GM21723 (cell line): ENCODE measurements around the gene EEF1E1.

Source experiments
- ATAC-seq: cut with Tn5 transposase; IDR thresholded peaks from one replicate; pipeline ENCODE4 v1.9.1; 2021; ENCODE audit warnings: mild to moderate bottlenecking, moderate library complexity; ENCODE audit not compliant: unreplicated experiment

EEF1E1 gene

DNA sequence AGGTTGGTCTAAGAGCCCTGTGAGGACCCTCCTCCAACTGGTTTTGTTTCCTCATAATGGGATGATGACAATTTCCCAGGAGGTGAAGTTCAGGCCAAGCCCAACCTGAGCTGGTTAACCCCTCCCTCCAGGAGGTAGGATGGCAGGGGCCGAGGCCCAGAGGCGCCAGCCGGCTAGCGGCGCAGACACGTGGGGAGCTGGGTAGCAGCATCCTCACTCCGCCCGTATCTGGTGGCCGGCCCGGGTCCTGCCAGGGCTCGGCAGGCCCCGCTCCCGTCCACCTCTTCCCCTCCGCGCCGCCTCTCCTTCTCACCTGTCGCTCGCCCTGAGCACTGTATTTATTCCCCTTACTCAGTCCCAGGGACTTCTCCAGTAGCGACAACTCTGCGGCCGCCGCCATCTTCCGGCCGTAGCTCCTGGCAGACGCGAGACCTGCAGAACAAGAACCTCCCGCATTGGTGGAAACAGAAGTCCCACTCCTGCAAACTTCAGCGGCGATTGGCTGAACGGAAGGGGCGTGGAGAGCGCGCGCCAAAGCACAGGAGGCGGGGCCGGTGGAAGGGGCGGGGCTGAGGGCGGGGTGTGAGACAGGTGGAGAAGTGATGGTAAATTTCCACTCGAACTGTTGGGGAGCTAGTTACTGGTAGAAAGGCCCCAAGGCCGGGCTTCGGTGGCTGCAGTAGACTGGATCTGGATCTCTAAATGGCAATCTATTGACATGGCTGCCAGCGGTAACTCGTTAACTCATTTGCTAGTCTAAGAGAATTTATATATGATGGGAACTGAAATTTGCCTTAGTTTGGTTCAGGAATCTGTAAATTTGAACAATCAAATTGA, at the start of gene EEF1E1:
TSS of gene EEF1E1 (minus strand) at position 427 of the 837 bp plus-strand sequence. CDS start at position 400, 27 bp downstream.
- peak; percentile 99 for ATAC-seq

DNA sequence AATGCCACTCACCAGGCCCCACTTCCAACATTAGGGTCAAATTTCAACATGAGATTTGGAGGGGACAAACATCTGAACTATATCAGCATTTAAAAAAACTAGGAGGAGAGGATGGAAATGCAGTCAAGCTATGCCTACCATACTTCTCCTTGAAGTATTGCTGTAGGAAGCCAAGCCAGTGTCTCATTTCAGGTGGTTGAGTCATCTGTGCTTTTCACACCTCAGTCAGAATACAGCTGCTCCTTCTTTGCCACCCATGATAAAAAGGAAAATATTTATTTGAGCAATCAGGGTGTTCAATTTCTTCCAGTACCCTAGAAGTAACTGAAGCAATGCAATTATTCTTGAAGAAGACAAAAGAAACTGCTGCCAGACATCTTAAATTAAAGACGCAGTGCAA, 47.0 kb upstream of the EEF1E1 start:
- no peak for ATAC-seq

DNA sequence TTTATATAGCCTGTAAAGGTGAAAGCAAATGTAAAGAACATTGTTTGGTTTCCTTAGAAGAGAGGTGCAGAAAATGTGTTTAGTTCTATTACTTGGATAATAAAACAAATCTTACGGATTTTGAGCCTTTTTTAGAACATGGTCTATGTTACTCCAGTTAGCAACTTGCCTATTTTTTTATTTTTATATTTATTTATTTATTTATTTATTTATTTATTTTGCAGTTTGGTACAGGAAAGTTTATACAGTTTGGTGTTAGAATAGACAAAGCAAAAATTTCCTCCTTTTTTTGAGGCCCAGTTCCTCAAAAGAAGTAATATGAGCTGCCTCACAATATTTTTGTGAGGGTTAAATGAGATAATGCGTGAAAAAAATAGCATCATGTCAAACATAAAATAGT, 41.6 kb upstream of the EEF1E1 start:
- ATAC-seq = no peak

DNA sequence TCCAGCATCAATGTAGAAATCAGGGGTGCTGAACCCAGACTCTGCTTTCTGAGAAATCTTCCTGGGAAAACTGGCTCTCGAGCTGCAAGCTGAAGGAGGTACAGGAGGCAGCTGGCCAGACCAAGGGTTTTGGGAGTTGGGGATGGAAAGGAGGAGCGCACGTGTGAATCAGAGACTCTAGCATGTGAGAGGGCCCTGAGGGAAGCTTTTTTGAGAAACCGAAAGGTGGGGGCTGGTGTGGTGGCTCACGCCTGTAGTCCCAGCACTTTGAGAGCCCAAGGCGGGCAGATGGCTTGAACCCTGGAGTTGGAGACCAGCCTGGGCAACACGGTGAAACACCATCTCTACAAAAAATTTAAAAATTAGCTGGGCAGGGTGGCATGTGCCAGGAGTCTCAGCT, 37.1 kb upstream of the EEF1E1 start:
- ATAC-seq = no peak

DNA sequence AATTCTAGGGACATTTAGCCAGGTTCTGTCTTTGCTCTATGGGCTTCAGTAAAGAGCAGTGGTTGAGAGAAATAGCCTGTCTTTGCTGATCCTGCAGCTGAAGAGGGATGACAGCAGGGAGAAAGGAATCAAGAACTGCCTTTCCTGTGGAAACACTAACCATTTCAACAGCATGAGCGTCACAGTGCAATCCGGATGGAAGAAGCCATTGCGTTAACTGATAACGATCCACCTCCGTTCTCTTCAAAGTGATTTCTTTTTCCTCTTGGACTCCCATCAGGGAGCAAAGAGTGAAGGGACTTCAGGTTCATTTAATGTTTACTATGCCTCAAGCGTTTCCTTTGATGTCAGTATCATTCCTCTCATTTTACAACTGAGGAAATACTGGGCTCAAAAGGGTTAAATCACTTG, 35.2 kb upstream of the EEF1E1 start:
- no peak for ATAC-seq

DNA sequence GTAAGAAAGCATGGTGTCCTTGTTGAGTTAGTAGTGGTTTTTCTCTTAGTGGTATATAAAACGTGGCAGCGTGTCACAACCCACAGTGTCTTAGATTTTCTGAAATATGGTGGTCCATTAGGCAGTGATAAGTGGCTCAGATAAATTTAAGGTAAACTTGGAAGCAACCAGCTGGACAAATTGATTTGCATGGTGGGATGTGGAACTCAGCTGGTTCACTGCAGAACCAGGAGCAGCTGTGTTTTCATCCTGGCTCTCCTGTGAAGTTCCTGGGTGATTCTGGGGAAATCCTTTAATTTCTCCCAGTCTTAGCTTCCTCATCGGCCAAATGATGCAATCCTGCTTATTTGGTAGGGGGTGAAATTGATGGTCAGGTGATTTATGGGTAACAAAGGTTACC, 32.9 kb upstream of the EEF1E1 start:
- ATAC-seq = no peak

DNA sequence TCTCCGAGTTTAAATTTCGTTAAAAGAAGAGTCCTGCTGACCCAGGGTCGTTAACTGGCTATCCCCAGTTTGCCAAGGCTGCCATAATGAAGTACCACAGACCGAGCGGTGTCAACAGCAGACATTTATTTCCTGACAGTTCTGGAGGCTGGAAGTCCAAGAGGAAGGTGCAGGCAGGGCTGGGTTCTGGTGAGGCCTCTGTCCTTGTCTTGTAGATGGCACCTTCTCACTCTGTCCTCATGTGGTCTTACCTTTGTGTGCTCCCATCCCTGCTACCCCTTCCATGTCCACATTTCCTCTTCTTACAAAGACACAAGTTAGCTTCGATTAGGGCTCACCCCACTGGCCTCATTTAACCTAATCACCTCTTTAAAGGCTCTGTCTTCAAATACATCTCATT, 29.8 kb upstream of the EEF1E1 start:
- ATAC-seq = no peak

DNA sequence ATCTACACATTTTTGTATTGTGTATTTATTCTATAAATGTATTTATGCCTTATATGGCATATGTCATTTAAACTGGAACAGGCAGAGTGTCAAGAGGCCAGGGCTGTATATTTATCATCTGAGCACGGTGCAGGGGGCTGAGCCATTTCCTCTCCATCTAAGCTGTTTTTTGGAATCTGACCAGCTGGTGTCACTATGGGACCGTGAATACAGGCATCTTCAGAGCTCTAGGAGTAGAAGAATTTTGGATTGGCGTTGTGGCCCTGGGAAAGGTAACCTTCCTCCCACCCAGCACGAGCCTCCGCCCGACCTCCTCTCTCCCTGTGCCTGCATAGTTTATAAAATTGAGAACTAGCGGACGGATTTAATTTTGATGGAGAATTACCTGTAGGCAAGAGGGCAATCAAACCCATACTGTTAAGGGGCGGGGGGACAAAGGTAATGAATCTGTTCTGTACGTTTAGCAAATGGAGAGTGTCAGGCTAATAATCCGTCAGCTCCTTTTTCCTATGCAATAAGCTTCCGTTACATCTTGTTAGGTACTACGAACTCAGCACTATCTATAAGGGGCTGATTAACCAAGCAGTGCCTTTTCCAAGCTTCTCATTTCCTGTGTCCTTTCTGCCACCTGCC, 29.0 kb upstream of the EEF1E1 start:
- ATAC-seq = peak; percentile 83

DNA sequence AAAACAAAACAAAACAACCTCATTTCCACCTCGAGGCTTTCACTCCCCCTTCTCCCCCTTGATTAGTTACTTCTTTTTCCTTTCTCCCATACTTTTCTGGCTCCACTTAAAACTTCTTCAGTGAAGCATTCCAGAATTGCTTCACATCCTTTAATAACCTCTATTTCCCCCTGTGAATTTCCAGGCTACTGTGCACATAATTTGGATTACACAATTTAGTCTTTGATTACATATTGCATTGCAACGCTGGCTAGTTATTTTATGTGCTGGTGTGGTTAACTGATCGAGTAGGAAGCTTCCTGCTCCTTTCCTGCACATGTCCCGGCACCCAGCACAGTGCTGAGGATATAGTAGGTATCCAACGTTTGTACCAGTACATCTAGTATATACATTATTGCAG, 28.1 kb upstream of the EEF1E1 start:
- ATAC-seq = no peak

DNA sequence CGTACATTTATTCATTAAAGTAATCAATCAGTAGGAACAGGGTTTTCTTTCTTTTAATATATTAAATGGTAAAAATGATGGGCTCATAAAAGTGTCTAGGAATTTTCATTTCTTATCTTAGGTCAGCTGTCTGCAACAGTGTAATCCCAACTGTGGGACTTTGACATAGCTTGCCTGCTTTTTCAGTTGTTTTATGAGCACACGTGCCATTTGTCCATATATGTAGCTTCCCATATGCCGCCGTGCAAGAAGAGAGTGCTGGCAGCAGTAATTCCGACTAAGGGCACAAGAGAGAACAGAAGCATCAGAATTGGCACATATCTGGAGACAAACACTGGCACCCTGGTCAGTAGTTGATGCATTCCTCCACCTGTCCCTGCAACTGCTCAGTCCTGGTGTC, 20.9 kb upstream of the EEF1E1 start:
- no peak for ATAC-seq

DNA sequence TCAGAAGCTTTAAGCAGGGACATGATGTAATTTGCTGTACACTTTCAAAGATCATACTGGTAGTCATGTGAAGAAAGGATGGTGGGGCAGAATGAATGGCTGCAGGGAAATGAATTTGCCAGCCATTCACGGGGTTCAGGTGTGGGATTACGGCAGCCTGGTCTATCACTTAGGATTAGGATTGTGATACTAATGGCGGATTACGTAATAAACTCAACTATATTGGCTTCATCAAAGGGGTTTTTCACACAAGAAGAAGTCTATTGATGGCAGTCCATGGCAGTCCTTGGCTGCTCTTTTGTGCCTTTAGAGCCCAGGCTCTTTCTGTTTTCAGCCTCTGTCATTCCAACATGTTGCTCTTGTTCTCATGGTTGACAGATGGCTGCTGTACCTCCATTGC, 12.6 kb upstream of the EEF1E1 start:
- ATAC-seq = no peak

DNA sequence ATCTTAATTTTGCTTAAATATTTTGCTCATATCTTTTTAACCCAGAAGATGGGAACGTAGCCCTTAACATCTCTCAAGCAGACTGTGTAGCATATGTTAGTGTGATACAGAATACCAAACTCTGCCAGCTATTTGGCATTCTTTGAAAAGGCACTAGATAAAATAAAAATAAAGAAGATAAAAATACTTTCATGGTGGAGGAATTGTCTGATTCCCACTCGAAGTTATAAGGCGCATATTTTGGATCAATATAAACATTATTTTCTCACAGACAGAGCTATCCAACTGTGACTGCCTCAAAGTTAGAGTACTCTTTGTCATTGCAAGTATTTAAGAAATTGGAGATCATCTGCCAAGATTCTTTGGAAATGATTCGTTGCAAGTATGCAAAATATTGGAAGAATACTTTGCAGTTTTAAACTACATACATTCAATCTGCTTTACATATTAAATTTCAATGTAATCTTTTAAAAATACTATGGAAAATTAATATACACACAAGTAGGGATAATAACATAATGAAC, 10.8 kb upstream of the EEF1E1 start:
- no peak for ATAC-seq

DNA sequence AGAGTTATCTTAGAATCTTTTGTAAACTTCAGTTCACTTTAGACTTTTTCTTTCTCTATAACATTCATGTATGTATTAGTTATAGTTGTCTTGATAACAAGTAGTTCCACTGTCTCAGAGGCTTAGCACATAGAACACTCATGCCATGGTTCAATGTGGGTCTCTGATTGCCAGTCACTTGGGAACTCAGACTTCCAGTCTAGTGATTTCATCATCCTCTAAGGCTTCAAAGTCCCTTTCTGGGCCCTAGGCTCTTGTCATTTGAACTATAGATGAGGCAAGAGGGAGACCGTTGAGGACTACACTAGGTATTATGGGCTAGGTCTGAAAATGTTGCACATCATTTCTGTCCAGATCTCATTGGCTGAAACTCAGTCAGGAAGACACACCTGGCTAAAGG, 8.4 kb upstream of the EEF1E1 start:
- no peak for ATAC-seq

DNA sequence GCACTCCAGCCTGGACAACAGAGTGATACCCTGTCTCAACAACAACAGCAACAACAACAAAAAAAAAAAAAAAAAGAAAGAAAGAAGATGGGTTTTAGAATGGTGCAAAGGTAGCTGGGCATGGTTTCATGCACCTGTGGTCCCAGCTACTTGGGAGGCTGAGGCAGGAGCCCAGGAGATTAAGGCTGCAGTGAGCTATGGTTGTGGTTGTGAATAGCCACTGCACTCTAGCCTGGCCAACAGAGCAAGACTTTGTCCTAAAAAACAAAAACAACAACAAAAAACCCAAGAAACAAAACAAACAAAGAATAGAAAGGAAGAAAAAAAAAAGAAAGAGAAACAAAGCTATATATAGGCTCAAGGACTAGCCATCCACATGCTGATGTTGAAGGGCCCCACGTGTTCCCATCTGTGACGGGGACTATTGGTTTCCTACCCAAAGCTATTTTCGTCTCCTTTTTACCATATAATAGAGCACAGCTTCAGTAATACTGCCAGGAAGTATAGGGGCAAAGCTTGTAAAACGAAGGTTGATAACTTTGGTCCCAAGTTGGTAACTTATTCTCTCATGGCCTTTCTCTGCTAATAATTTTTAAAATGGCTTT, 7.9 kb upstream of the EEF1E1 start:
- peak; percentile 82 for ATAC-seq

DNA sequence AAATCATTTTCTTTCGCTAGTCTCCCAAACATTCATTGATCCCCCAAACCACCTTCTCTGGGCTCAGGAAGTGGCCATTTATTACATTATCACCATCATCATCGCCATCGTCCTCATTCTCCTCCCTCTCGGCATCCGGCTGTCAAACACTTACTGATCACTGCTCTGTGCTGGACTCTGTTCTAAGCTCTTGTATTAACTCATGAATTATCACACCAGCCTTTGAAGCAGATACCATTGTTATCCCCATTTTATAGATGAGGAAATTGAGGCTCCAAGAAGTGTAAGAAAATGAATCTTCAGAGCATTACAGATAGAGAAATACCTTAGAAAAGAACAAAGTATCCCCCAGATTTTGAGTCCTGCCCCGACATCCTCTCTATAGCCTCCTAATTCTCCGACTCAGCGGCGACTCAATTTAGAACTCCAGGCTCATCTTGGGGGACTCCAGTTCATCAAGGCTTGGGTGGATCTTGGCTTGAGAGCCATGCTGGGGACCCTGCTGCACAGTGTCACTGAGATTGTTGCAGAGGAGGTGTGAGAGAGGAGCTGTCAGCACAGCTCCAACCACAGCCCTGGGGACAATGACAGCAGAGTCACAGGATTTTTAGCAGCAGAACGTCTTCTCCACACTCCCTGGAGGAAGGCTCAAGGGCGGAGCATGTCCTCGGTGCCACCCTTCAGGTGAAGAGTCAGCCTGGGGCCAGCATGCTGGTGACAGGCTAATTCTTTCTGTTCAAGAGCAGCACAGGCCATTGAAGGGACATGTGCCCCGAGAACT, 6.6 kb upstream of the EEF1E1 start:
- ATAC-seq = no peak

DNA sequence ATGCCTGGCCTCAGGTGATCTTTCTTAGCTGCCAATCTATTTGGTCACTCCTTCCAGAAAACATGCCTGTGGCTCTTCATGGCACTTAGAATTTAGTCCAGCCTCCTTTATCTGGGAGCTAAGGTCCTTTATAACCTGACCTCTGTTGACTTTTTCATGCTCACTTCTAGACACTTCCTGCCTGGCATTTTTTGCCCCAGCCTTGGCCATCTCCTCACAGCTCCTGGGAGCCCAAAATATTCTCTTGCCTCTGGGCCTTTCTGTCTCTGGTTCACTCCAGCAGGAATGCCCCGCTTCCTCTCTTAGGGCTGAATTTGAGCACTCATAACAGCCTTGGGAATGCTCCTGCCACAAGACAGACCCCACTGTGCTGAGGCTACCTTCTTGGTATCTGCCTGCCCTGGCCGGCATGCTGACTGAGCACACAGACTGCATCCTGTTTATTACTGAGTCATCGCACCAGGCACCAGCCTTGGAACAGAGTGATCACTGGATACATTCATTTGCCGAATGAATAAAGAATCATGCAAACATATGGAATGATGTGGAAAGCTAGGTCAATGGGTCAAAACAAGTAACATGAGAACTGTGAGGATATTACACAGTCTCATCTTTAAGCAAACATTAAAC, 5.8 kb upstream of the EEF1E1 start:
- no peak for ATAC-seq

DNA sequence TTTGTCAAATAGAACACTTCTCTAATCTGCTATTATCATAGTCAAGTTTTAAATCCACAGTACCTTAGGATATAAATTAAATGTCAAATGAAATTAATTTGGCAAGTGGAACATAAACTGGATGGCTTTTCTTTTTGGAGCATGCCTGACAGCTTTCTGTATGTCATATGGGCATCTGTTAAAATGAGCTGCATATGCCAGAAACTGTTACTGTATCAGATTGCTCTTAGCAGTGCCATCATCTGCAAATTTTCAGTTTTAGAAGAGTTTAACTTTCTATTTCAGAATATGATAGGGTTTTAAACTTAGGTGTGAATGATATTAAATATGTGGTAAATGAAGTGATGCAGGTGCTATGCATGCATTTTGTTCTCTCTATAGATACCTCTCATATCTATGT, 3.4 kb upstream of the EEF1E1 start:
- no peak for ATAC-seq

DNA sequence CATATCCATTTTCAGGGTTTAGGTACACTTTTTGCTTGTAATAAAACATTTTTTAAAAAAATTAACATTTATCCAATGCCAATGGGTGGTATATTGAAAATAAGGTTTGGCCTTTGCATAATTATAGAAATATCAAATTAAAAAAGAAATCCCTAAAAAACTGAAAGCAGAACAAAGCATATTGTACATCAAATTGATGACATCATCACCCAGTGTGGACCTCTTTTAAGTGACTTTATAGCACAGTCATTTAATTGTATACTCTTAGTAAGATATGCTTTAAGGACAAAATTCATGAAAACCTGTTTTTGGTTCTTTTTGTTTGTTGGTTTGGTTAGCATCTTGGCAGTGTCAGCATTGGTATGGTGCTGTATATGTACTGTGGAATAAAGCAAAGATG, 1.4 kb upstream of the EEF1E1 start:
- ATAC-seq = no peak

DNA sequence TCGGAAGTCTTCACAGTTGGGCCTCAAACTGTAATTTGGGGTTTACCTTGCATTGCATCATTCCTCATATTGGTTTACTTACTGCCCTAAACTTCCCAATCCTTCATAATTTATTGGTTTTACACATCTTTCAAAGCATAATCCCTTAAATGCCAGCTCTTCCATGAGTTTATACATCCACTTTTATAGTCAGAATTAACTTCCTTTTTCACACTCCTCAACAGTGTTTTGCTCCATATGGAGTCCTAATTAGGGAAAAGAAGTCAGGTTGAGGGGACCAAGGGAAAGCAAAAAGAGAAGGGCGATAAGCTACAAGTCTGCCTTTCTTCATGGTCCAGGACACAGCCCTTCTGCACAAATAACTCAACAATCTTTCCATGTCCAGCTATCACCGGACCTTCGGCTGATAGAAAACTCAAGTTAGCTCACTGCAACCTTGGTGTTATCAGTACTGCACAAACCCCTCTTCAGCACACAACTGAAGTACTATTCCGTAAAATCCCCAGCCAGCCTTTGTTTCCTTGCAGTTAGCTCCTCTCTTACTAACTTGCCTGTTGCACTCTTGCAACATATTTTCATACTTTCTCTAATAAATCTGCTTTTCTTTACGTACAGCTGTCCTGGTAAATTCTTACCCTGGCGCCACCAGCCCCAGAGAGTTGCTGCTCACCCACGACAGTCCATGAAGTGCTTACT, 2.0 kb downstream of the EEF1E1 start:
- ATAC-seq = no peak

DNA sequence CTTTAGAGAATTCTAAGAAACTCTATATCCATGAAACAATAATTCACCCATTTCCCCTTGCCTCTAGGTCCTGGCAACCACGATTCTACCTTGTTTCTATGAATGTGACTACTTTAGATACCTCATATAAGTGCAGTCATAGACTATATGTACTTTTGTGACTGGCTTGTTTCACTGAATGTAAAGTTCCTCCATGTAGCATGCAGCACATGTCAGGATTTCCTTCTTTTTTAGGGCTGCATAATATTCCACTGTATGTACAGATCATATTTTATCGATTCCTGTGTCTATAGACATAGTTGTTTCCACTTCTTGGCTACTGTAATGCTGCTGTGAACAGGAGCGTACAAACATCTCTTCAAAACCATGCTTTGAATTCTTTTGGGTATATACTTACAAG, 11.7 kb downstream of the EEF1E1 start:
- no peak for ATAC-seq
